Muscle layer of colon (tissue), 2 donors: ENCODE results near the gene SAA4.
"Not testable (repeated sequence)": the region's sequence is repeated elsewhere in the genome, so short reads cannot be mapped to it uniquely, and the experiment has no call there.

Experiments
- H3K27ac ChIP-seq: one replicate; pipeline ENCODE4 v1.7.0; 2013; ENCODE audit warnings: low read depth, mild to moderate bottlenecking, low read length, moderate library complexity
- H3K27me3 ChIP-seq, 2 donors: one replicate each; pipeline ENCODE4 v1.7.0; 2013; ENCODE audit warnings: low read length in 2 of 2, mild to moderate bottlenecking in 2 of 2; ENCODE audit not compliant: insufficient read depth in 2 of 2, control insufficient read depth in 1 of 2
- H3K36me3 ChIP-seq: one replicate; pipeline ENCODE4 v1.7.0; 2013; ENCODE audit warnings: mild to moderate bottlenecking, low read length; ENCODE audit not compliant: insufficient read depth
- H3K4me1 ChIP-seq: one replicate; pipeline ENCODE4 v1.7.0; 2013; ENCODE audit warnings: mild to moderate bottlenecking, low read length; ENCODE audit not compliant: insufficient read depth
- H3K4me3 ChIP-seq, 2 donors: one replicate each; pipeline ENCODE4 v1.7.0; 2013; ENCODE audit warnings: low read length in 2 of 2, low read depth in 1 of 2, mild to moderate bottlenecking in 1 of 2, moderate library complexity in 1 of 2
- H3K9ac ChIP-seq: one replicate; pipeline ENCODE4 v1.7.0; 2013; ENCODE audit warnings: low read length
- H3K9me3 ChIP-seq: one replicate; pipeline ENCODE4 v1.7.0; 2013; ENCODE audit warnings: mild to moderate bottlenecking, low read length
- donor health status: abdominal sarcoma.
- donor health status: Adenocarcinoma of cecum.

The SAA4 gene

GRCh38 chr11:18209058-18209457 is 27.5 kb downstream of the SAA4 start:
- no peaks in the 10 kb centered on the region for H3K4me1 ChIP-seq
- H3K9ac ChIP-seq = no peak overlapping the region
- no peak overlapping the region for H3K4me3 ChIP-seq
- peaks cover 0 to 4% of the 10 kb centered on the region in 2 donors for H3K27me3 ChIP-seq
- H3K9me3 ChIP-seq = no peaks in the 10 kb centered on the region
- H3K36me3 ChIP-seq = no peaks in the 10 kb centered on the region
- H3K27ac ChIP-seq = no peak overlapping the region

- peaks cover 0 to 4% of the 10 kb centered on the region in 2 donors for H3K27me3 ChIP-seq
- no peak overlapping the region for H3K4me3 ChIP-seq
- H3K36me3 ChIP-seq = no peaks in the 10 kb centered on the region
Measured at GRCh38 chr11:18204771-18205170, 31.8 kb downstream of the SAA4 start.

GRCh38 chr11:18204220-18204619 is 32.4 kb downstream of the SAA4 start:
- H3K9ac ChIP-seq = no peak overlapping the region
- H3K36me3 ChIP-seq = no peaks in the 10 kb centered on the region
- peaks cover 0 to 4% of the 10 kb centered on the region in 2 donors for H3K27me3 ChIP-seq
- no peak overlapping the region for H3K27ac ChIP-seq
- H3K9me3 ChIP-seq = no peaks in the 10 kb centered on the region
- H3K4me1 ChIP-seq = no peaks in the 10 kb centered on the region
- no peak overlapping the region for H3K4me3 ChIP-seq

More at GRCh38 chr11:18204771-18205170, 31.8 kb downstream of the SAA4 start:
- H3K9ac ChIP-seq = no peak overlapping the region
- no peaks in the 10 kb centered on the region for H3K9me3 ChIP-seq
- H3K27ac ChIP-seq = no peak overlapping the region
- H3K4me1 ChIP-seq = no peaks in the 10 kb centered on the region

GRCh38 chr11:18203723-18204122 is 32.9 kb downstream of the SAA4 start:
- Histone ChIP-seq H3K4me3 (no peak overlapping the region), H3K4me1 (no peaks in the 10 kb centered on the region), H3K9me3 (no peaks in the 10 kb centered on the region), H3K9ac (no peak overlapping the region), H3K27me3 (no peaks in the 10 kb centered on the region), H3K27ac (no peak overlapping the region), H3K36me3 (no peaks in the 10 kb centered on the region)

GRCh38 chr11:18197738-18198137 is 38.9 kb downstream of the SAA4 start:
- H3K27ac ChIP-seq, H3K9me3 ChIP-seq, H3K4me1 ChIP-seq, H3K27me3 ChIP-seq, H3K4me3 ChIP-seq, H3K9ac ChIP-seq, H3K36me3 ChIP-seq: not testable (repeated sequence)

GRCh38 chr11:18196532-18196931 is 40.1 kb downstream of the SAA4 start:
- Histone ChIP-seq H3K9ac (no peak overlapping the region), H3K36me3 (no peaks in the 10 kb centered on the region), H3K4me1 (no peaks in the 10 kb centered on the region), H3K27ac (no peak overlapping the region), H3K9me3 (no peaks in the 10 kb centered on the region), H3K27me3 (no peaks in the 10 kb centered on the region), H3K4me3 (no peak overlapping the region)

GRCh38 chr11:18193010-18193409 is 43.6 kb downstream of the SAA4 start:
- no peaks in the 10 kb centered on the region for H3K36me3 ChIP-seq
- no peak overlapping the region for H3K27ac ChIP-seq
- H3K4me3 ChIP-seq = no peak overlapping the region
- H3K9ac ChIP-seq = no peak overlapping the region
- H3K9me3 ChIP-seq = no peaks in the 10 kb centered on the region
- no peaks in the 10 kb centered on the region for H3K27me3 ChIP-seq
- H3K4me1 ChIP-seq = no peaks in the 10 kb centered on the region

- Histone ChIP-seq H3K4me1 (no peaks in the 10 kb centered on the region), H3K27me3 (no peaks in the 10 kb centered on the region), H3K27ac (no peak overlapping the region), H3K4me3 (no peak overlapping the region), H3K9me3 (no peaks in the 10 kb centered on the region), H3K9ac (no peak overlapping the region), H3K36me3 (no peaks in the 10 kb centered on the region)
Measured at GRCh38 chr11:18191376-18191775, 45.2 kb downstream of the SAA4 start.

- not testable (repeated sequence) for H3K4me1 ChIP-seq, H3K9ac ChIP-seq, H3K27ac ChIP-seq, H3K27me3 ChIP-seq, H3K36me3 ChIP-seq, H3K9me3 ChIP-seq, H3K4me3 ChIP-seq
Measured at GRCh38 chr11:18189476-18190245, 46.9 kb downstream of the SAA4 start.

- no peak overlapping the region for H3K4me3 ChIP-seq
- H3K27me3 ChIP-seq = no peaks in the 10 kb centered on the region
- H3K9me3 ChIP-seq = no peaks in the 10 kb centered on the region
- no peaks in the 10 kb centered on the region for H3K36me3 ChIP-seq
- no peak overlapping the region for H3K9ac ChIP-seq
- no peaks in the 10 kb centered on the region for H3K4me1 ChIP-seq
- no peak overlapping the region for H3K27ac ChIP-seq
Measured at GRCh38 chr11:18188796-18189195, 47.8 kb downstream of the SAA4 start.
